Cardiac fibroblast (primary cell): ENCODE measurements around the gene PCDHA2.
"Not testable (repeated sequence)": the region's sequence is repeated elsewhere in the genome, so short reads cannot be mapped to it uniquely, and the experiment has no call there.

Source experiments
- DNase-seq, 2 donors: peaks; one replicate each; pipeline versions ENCODE4 v3.0.0 to v3.0.0-alpha.2; 2010; ENCODE audit warnings: low read depth in 2 of 2
- H3K4me3 ChIP-seq, 2 donors: replicated peaks in 1 of 2; 1 replicate in 1 of 2; 2 replicates in 1 of 2; pipeline ENCODE4 v1.5.1; 2011; ENCODE audit warnings: low read depth in 2 of 2, low read length in 2 of 2, mild to moderate bottlenecking in 2 of 2, moderate library complexity in 1 of 2
- TF ChIP-seq, protein P1 (sequence below): IDR thresholded peaks from one replicate; pipeline ENCODE4 v1.5.1; 2011; ENCODE audit warnings: low read depth, mild to moderate bottlenecking, low read length, inconsistent platforms

PCDHA2 gene

GRCh38 chr5:140823475-140823874 is 28.8 kb downstream of the PCDHA2 start:
- H3K4me3 ChIP-seq: no peak overlapping the region
- no peak for DNase-seq
- TF ChIP-seq, protein P1, sequence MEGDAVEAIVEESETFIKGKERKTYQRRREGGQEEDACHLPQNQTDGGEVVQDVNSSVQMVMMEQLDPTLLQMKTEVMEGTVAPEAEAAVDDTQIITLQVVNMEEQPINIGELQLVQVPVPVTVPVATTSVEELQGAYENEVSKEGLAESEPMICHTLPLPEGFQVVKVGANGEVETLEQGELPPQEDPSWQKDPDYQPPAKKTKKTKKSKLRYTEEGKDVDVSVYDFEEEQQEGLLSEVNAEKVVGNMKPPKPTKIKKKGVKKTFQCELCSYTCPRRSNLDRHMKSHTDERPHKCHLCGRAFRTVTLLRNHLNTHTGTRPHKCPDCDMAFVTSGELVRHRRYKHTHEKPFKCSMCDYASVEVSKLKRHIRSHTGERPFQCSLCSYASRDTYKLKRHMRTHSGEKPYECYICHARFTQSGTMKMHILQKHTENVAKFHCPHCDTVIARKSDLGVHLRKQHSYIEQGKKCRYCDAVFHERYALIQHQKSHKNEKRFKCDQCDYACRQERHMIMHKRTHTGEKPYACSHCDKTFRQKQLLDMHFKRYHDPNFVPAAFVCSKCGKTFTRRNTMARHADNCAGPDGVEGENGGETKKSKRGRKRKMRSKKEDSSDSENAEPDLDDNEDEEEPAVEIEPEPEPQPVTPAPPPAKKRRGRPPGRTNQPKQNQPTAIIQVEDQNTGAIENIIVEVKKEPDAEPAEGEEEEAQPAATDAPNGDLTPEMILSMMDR: no peak

DNA sequence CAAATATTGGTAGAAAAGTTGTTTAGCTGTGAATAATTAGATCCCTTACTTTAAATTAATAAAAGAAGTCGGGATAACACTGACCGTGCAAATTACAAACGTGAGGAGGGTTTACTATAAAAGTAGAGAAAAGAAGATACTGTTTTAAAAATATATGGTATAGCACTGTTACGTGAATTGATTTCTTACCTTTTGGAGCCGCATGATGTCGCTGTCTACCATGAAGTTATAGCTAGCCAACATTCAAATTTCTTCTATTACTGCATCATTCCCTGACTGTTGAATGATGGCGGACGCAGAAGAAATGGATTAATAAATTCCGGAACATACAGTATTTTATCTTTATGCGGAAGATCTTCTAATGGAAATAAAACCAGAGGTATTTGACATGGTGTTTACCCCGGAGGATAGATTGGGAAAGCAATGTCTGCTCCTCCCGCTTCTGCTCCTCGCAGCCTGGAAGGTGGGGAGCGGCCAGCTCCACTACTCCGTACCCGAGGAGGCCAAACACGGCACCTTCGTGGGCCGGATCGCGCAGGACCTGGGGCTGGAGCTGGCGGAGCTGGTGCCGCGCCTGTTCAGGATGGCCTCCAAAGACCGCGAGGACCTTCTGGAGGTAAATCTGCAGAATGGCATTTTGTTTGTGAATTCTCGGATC is 33.2 kb downstream of the PCDHA2 start, which contains the start of gene PCDHA6:
Gene PCDHA6 (plus strand): TSS at position 257 of the 658 bp plus-strand sequence. CDS start 132 bp downstream, at position 389.
- peak in 1 of 2 donors; percentile 8 for DNase-seq
- TF ChIP-seq, protein P1: no peak
- no peak within 1 kb of the TSS for H3K4me3 ChIP-seq

DNA sequence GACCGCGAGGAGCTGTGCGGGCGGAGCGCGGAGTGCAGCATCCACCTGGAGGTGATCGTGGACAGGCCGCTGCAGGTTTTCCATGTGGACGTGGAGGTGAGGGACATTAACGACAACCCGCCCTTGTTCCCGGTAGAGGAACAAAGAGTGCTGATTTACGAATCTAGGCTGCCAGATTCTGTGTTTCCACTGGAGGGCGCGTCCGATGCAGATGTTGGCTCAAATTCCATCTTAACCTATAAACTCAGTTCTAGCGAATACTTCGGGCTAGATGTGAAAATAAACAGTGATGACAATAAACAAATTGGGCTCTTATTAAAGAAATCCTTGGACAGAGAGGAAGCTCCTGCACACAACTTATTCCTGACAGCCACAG is 33.7 kb downstream of the PCDHA2 start:
- DNase-seq: no peak
- TF ChIP-seq, protein P1: no peak
- H3K4me3 ChIP-seq: no peak overlapping the region

- H3K4me3 ChIP-seq, DNase-seq: not testable (repeated sequence)
Observed at GRCh38 chr5:140829511-140830501, 35.2 kb downstream of the PCDHA2 start.

GRCh38 chr5:140833993-140834392 is 39.3 kb downstream of the PCDHA2 start, which contains the start of gene PCDHA7:
Gene PCDHA7, plus strand, starts transcription at chr5:140834269. Its CDS starts 115 bp downstream, at chr5:140834384.
- H3K4me3 ChIP-seq: no peak within 1 kb of the TSS
- peak; percentile 24 to 46 for DNase-seq
- TF ChIP-seq, protein P1: no peak

DNA sequence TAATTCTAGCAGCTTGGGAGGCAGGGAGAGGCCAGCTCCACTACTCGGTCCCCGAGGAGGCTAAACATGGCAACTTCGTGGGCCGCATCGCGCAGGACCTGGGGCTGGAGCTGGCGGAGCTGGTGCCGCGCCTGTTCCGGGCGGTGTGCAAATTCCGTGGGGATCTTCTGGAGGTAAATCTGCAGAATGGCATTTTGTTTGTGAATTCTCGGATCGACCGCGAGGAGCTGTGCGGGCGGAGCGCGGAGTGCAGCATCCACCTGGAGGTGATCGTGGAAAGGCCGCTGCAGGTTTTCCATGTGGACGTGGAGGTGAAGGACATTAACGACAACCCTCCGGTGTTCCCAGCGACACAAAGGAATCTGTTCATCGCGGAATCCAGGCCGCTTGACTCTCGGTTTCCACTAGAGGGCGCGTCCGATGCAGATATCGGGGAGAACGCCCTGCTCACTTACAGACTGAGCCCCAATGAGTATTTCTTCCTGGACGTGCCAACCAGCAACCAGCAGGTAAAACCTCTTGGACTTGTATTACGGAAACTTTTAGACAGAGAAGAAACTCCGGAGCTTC is 39.9 kb downstream of the PCDHA2 start:
- DNase-seq, H3K4me3 ChIP-seq: not testable (repeated sequence)

GRCh38 chr5:140835622-140836510 is 41.2 kb downstream of the PCDHA2 start:
- no peak for DNase-seq
- TF ChIP-seq, protein P1: no peak
- H3K4me3 ChIP-seq: no peak overlapping the region
